ENCODE measurements around the gene MAB21L3.

The MAB21L3 gene

DNA sequence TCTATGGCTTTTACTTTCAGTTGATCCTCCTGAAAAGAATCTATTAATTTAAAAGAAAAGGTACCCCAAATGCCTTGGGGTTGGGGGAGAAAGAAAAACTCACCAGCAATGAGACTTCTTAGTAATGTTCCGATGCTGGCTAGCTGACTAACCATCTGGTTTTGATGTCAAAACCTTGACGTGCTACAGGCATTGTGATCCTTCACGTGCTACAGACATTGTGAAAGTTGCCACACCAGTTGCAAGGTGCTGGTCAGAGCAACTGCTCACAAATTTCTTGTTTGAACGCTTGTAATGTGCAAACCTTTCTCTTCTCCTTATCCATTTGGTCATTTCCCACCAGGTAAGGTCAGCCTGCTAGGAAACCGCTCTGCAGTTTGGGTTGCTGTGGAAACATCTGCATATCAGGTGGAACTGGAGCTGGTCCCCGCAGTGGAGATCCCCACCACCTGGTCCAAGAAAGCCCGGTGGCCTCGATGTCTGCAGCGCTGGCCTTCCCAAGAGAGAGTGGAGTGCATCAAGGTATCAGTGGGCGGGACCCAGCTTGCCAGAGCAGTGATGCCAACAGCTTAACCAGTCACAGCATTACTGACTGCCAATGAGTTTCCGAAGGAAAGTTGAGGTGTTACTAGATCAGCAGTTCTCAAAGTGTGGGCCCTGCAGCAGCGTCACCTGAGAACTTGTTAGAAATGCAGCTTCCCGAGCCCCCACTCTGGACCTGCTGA lies 16.1 kb downstream of the MAB21L3 start:
- TF ChIP-seq CTCF (IDR thresholded peaks at IDR 0.05; ENCODE audit: low read length, missing control alignments), result no peak
- DNase-seq (ENCODE audit: low read depth), result no peak
- H3K4me3 ChIP-seq (replicated peaks; ENCODE audit: low read depth, low read length), result no peak overlapping the region

- no peak for TF ChIP-seq CTCF (IDR thresholded peaks at IDR 0.05; ENCODE audit: low read length, missing control alignments)
- no peak overlapping the region for H3K4me3 ChIP-seq (replicated peaks; ENCODE audit: low read depth, low read length)
- DNase-seq (ENCODE audit: low read depth), result no peak
Observed at GRCh38 chr1:116127848-116128540, 16.8 kb downstream of the MAB21L3 start.

GRCh38 chr1:116128664-116129063 lies 17.5 kb downstream of the MAB21L3 start:
- no peak for DNase-seq (ENCODE audit: low read depth)
- no peak for TF ChIP-seq CTCF (IDR thresholded peaks at IDR 0.05; ENCODE audit: low read length, missing control alignments)
- H3K4me3 ChIP-seq (replicated peaks; ENCODE audit: low read depth, low read length), result no peak overlapping the region

GRCh38 chr1:116129537-116129936 lies 18.3 kb downstream of the MAB21L3 start:
- DNase-seq (ENCODE audit: low read depth), result no peak
- no peak overlapping the region for H3K4me3 ChIP-seq (replicated peaks; ENCODE audit: low read depth, low read length)
- TF ChIP-seq CTCF (IDR thresholded peaks at IDR 0.05; ENCODE audit: low read length, missing control alignments), result no peak

DNA sequence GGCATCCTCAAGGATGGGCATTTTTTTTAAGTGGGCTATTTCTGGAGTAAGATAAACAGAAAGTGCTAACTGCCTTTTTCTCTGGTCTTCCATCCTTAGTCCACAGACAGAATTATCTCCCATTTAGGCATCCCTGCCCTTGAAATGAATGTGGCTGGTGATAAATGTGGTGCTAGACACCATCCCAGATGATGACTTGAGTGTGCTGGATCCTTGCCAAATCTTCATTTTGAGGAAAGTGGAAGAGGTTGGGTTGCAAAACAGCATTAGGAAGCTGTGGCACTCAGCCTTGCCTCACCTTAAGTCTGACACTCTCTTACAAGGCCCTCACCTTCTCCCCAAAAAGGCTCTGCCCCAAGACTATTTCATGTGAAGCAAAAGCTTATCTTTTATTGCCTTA lies 19.2 kb downstream of the MAB21L3 start:
- no peak overlapping the region for H3K4me3 ChIP-seq (replicated peaks; ENCODE audit: low read depth, low read length)
- no peak for DNase-seq (ENCODE audit: low read depth)
- TF ChIP-seq CTCF (IDR thresholded peaks at IDR 0.05; ENCODE audit: low read length, missing control alignments), result no peak

GRCh38 chr1:116131170-116131569 lies 20.0 kb downstream of the MAB21L3 start:
- H3K4me3 ChIP-seq (replicated peaks; ENCODE audit: low read depth, low read length), result no peak overlapping the region
- DNase-seq (ENCODE audit: low read depth), result no peak
- no peak for TF ChIP-seq CTCF (IDR thresholded peaks at IDR 0.05; ENCODE audit: low read length, missing control alignments)
